ENCODE results near the gene DPP10.

The DPP10 gene

DNA sequence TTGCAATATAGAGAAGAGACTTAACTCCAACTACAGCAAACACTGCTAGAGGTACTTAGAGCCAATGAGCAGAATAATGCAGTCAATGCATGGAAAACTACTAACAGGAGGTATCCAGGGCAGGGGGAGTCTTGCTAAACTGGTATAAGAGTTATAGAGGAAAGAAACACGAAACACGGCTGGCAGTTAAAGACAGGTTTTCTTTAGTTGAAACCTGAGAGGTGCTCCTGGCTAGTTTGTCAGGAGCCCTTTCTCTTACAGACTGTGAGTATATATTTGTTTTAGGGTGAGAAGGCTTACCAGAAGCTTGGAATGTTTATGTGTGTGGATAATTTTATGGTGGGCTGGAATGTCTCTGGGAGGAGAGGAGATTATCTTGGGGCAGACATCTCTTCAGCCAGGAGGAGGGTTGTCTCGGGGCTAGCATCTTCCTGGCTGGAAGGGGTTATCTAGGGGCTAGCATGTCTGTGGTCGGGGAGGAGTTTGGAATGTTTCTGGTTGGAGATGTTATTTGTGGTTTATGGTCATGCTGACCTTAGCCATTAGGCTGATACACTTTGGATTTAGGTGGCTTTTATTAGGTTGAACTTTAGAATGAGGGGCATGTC is 1048.8 kb downstream of the DPP10 start:
- DNase-seq = no peak

GRCh38 chr2:115505331-115505730 is 1062.9 kb downstream of the DPP10 start:
- DNase-seq = no peak

DNA sequence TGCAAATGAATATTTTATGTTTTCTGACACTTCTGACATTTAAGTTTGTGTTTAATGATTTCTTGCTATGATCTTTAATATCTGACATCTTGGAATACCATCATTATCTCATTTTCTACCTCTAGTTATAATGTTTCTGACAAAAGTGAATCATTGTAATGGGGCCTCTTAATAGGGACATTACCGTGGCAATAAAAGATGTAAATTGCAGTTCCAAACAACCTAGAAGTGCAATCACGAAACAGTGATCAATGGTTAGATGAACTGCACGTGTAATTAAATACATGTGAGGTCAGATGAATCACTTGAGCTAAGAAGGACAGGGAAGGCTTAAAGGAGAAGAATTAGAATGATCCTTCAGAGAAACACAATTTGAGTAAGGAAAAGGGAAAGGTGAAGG is 1078.3 kb downstream of the DPP10 start:
- no peak for DNase-seq

DNA sequence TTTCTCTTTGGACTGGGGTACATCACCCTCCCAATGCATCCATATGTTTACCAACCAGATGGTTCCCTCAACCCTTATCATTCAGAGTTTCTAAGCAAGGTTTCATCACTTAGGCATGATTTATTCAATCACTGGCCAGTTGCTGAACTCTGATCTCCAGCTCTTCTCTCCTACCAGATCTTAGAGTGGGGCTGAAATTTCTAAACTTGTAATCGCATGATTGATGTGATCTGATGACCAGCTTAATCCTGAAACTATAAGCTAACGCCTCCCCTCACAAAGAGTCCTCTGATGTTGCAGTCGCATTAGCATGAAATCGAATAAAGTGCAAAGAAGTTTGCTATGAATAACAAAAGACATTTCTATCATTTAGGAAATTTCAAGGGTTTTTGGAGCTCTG is 1082.0 kb downstream of the DPP10 start:
- no peak for DNase-seq

DNA sequence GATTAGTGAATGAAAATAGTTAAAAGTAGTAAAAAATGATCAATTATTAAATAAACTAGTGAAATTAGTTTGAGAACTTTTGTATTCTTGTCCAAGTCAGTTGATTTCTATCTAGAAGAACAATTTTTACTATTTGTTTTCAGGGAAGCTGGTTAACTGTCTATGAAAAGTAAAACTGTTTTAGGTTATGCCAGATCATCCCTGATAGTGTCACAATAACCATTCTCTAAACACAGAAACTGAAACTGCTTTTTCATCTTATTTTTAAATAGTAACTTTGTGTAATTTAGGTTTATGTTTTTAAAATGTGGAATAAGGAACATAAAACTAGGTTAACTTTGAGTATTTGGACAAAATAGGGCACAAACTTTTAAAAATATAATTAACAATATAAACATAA is 1087.2 kb downstream of the DPP10 start:
- no peak for DNase-seq

DNA sequence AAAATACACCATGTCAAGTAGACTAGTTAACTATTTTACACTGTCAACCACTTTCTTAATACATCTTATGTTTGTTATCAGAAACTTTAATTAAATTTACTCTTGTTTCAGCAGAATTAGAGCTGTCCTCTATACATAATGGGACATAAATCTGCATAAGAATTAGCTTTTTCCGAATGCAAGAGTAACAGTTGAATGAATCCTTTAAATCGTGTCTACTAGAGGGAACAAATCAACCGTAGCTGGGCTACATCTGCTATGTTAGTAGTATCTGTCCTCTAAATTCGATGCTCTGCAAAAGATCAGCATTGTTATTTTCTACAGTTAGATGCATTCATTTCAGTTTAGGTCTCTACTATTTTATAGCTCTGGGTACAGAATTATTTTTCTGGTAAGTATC is 1090.6 kb downstream of the DPP10 start:
- DNase-seq = no peak

- no peak for DNase-seq
Measured at GRCh38 chr2:115541814-115542213, 1099.4 kb downstream of the DPP10 start.

DNA sequence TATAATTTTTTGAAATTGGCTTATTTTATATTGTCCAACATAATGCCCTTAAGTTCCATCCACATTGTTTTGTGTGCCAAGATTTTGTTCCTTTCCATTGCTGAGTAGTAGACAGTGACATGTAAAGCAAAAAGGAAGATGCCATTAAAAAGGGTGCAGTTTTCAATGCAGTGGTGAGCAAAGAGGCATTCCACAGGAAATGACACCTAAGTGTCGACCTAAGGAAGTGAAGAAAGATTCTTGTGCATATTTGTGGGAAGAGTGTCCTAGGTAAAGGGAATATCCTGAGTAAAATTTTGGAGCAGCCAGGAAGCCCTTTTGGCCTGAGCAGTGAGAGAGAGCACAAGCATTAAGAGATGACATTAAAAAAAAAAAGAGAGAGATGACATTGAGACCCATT is 1099.9 kb downstream of the DPP10 start:
- DNase-seq = no peak

GRCh38 chr2:115543024-115543423 is 1100.6 kb downstream of the DPP10 start:
- no peak for DNase-seq

DNA sequence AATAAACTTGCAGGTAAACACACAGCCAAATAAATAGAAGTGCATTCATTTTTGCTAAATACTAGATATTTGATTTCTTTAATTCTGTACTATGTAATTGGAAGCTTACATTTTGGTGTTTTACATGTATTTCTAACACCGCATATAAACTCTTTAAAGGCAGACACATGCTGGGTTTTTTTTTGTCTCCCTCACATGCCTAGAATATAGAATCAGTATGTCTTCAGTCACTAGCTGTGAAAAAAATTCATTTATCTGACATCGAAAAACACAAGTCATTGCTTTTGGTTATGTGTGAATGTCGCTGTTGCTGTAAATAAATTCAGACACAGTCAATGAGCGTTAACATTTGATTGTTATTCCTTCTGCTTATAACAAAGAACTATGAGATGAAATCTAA is 1101.0 kb downstream of the DPP10 start:
- no peak for DNase-seq

- DNase-seq = no peak
Measured at GRCh38 chr2:115549611-115550130, 1107.2 kb downstream of the DPP10 start.

DNA sequence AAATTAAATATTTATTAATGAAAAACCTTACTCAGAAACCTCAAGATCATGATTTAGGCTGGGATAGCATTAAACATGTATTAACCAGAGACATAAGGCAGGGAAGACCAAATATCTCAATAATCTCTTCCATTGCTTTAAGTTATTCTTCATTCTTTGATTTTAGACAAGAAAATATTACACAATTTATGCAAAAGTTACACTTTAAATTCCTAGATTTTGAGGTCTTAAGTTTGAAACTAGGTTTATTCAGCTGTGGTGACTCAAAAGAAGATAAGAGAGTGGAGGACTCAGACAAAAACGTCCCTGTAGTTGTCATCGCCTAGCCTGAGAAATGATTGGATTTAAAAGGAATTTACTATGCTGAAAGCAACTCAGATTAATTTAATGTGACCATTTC is 1110.3 kb downstream of the DPP10 start:
- DNase-seq = no peak

- no peak for DNase-seq
Measured at GRCh38 chr2:115554153-115554552, 1111.7 kb downstream of the DPP10 start.

GRCh38 chr2:115558725-115559124 is 1116.3 kb downstream of the DPP10 start:
- no peak for DNase-seq

- no peak for DNase-seq
Measured at GRCh38 chr2:115560666-115561065, 1118.2 kb downstream of the DPP10 start.

DNA sequence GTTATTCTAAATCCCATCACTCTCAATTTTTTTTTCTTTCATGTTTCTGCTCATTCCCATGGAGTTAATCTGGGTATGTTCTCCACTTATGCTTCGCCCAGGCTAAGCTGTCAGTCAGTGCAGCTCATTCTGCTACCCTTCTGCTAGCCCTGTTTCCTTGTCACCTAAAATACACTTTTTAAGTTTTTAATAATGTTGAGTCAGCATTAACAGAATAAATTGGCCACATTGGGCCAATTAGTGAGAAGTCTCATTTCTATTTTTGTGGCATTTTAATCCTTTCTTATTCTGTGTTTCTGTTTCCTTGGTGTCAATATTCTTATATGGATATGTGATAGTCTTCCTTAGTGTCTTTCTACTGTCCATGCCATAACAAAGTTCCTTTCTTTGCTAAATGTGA is 1126.2 kb downstream of the DPP10 start:
- no peak for DNase-seq

DNA sequence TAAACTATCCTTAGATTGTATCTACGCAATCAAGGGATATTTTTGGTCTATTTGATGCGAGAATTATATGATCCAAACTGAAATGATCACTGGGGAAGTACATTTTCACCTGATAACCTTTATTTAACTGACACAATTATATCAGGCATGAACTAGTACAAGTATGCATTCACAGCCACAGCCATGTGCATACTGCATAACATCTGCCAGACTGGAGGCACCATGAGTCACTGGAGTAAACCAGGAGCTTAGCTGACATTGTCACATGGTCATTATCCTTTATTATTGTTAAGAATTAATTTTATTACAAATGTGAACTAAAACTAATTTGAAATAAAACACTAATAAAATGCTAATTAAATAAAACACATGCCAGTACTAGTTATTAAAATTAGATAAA is 1127.1 kb downstream of the DPP10 start:
- no peak for DNase-seq

DNA sequence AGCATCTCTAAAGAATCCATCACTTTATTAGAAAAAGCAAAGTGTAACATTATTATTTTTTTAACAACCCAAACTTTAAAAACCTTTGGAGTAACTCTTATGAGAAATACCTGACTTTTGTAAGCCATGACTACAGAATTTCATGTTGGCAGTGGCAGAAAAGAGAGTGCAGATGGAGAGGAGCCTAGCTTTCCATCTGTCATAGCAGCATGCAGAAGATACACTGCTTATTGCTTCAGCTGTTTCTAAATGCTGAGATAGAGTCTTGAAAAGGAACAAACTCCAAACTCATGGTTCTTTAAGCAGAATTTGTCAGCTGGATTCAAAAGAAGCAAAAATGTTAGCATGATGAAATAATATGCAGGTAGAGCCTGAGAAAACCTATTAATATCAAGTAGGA is 1130.3 kb downstream of the DPP10 start:
- DNase-seq = no peak

DNA sequence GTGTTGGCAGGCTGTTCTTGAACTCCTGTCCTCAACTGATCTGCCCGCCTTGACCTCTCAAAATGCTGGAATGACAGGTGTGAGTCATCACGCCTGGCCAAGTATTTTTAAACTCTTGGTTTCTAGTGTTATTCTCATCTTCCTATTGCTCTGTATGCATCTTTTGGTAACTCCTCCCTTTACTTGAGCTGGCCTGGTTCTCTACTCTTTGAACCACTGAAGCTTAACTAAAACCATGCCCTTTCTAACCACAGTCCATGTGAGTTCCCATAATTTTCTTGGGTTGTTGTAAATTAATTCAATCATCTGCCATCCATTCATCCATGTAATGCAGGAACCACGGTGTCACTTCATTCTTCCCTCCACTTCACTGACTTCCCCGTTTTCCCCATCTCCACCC is 1131.3 kb downstream of the DPP10 start:
- DNase-seq = no peak

DNA sequence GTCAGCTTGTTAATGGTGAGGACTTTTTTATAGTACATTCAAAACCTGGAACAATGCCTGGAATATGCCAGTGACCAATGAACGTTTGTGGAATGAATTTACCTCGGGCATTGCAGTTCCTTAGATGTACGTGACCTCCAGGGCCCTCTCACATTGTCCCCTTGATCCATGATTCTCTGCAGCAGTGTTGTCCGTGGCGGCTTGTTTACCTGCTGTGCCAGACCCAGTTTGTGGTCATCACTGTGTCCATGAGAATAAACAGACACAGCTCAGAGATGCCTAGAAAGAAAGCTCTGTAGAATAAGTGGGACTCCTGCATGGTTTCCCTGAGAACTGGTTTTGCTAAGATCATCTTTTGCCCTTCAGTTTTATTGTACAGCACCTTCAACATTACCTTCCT is 1132.2 kb downstream of the DPP10 start:
- no peak for DNase-seq

DNA sequence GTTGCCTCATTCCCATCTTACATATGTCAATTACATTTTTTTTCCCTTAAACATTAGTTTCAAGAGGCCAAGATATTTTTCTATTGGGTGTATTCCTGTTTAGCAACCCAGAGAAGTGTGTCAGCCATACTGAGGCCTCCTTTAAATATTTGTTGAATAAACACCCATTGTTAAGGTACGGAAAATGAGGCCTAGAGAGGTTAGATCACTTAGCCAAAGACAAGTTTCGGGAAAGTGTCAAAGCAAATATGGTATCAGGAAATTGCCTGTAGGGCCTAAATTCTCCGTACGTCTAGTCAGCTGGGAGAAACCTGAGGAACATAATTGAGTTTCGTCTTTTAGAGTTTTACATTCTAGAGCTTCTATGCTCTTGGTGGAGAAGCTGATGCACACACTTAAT is 1138.3 kb downstream of the DPP10 start:
- DNase-seq = no peak

- DNase-seq = no peak
Measured at GRCh38 chr2:115584507-115584906, 1142.1 kb downstream of the DPP10 start.

GRCh38 chr2:115596659-115597375 is 1154.4 kb downstream of the DPP10 start:
- DNase-seq = no peak

DNA sequence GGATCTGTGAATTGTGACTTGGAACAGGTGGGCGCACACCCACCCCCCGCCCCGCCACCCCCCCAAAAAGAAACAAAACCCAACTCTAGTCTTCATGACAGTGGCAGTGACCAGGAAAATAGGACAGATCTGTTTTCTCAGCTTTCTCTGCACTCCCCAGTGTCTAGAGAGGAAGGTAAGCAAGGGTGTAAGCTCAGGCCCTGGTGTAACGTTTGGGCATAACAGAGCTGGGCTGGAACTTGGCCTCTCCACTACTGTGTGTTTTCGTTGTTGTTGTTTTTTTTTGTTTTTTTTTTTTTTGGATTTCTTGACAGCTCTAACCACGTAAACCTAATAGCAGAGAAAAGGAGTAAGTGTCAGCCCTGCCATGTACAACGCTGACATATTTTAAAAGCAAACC is 1160.8 kb downstream of the DPP10 start:
- DNase-seq = no peak

DNA sequence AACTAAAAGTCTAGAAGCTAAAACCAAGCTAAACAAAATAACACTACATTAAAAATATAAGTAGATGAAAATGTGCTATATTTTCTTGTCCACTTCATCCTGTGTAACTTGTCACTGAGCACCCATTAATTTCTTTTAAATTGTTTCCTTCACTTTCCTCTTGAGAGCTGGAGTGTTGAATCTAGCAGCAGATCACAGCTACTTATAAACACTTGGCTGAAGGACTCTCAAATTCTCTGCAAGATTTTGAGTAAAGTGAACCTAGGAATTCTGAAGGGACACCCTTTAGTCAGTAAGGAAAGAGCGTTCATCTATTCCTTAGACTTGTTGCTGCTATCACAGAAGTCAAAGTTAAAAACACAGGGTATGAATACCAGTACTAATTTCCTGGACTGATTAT is 1163.9 kb downstream of the DPP10 start:
- DNase-seq = no peak
